ENCODE results near the gene GTPBP6.
"Not testable (repeated sequence)": the region's sequence is repeated elsewhere in the genome, so short reads cannot be mapped to it uniquely, and the experiment has no call there.

GTPBP6 gene

DNA sequence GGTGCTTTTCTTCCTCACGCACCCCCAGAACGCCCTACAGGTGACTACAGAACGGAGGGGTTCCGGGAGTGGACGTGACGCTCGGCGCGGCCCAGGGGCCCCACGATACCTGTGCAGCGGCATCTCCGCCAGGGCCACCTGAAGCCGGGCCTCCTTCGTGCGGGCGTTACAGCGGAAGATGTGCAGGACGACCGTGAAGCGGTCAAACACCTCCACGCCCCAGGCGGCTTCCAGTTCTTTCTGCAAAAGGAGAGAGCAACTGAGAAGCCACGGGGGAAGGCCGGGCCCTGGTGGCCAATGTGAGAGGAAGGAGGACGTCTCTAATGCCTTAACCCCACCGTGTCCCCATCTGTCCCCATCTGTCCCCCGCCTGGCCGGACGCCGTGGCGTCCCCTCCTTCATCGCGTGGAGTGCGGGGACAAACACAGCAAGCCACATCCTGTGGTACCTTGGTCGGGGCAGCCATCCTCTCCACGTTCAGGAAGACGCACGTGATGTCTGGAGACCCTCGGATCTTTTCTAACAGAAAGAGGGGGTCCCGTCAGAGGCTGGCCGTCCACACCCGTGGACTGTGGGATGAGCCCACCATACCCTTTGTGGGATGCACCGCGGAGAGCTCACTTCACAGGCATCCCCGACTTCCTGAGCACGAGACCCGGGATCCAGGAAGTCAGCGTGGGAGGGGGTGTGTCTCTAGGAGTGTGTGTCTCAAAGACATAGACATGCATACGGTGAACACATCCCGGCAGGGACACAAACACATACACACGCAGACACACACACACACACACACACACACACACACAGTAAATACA is 3.6 kb downstream of the GTPBP6 start:
- DNase-seq (ENCODE audit: low spot score in 2 of 2) (no peak), ATAC-seq (replicated peaks; ENCODE audit: extremely low read depth, poor library complexity, severe bottlenecking) (no peak)
- no peaks in the 10 kb centered on the region for H3K27me3 Mint-ChIP-seq
- no peak overlapping the region for H3K4me3 Mint-ChIP-seq
- H3K9me3 Mint-ChIP-seq = no peaks in the 10 kb centered on the region
- H3K27ac Mint-ChIP-seq (ENCODE audit: low read depth) = no peak overlapping the region
- H3K36me3 Mint-ChIP-seq (ENCODE audit: insufficient read depth) = peaks cover 29% of the 10 kb centered on the region
- H3K4me1 Mint-ChIP-seq = peaks cover 8% of the 10 kb centered on the region

DNA sequence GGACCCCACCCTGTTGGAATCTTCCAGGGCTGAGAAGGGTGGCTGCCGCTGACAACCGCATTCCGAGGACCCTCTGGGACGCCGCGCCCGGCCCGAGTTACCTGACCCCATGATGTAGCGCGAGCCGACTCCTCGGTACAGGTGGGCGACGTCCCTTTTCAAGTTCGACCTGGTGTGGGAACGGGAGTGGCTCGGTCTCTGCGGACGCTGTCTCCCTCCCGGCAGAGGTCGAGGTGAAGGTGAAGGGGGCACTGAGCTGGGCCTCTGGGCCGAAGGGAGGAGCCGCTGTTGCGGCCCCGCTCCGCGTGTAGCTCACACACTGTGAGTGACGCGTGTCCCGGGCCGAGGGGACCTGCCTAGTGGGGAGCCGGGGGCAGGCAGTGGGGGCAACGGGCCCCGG is 4.5 kb downstream of the GTPBP6 start:
- no peak overlapping the region for H3K4me3 Mint-ChIP-seq
- peaks cover 36% of the 10 kb centered on the region for H3K36me3 Mint-ChIP-seq (ENCODE audit: insufficient read depth)
- DNase-seq (ENCODE audit: low spot score in 2 of 2) (no peak), ATAC-seq (replicated peaks; ENCODE audit: extremely low read depth, poor library complexity, severe bottlenecking) (no peak)
- peaks cover 8% of the 10 kb centered on the region for H3K4me1 Mint-ChIP-seq
- no peaks in the 10 kb centered on the region for H3K27me3 Mint-ChIP-seq
- H3K27ac Mint-ChIP-seq (ENCODE audit: low read depth) = no peak overlapping the region
- H3K9me3 Mint-ChIP-seq = no peaks in the 10 kb centered on the region

DNA sequence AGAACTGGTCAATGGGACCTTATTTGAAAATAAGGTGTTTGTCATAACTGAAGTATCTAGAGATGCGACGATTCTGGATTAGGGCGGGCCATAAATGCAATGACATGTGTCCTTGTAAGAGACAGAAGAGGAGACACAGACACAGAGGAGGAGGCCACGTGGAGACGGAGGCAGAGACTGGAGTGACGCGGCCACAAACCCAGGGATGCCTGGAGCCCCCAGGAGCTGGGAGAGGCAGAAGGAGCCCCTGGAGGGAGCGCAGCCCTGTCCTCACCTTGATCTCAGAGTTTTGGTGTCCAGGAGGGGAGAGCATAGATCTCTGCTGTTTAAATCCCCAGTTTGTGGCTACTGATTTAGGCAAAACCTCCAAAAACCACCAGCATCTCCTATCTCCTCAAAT is 5.0 kb downstream of the GTPBP6 start:
- Mint-ChIP-seq H3K4me1 (peaks cover 8% of the 10 kb centered on the region), H3K27ac (ENCODE audit: low read depth) (no peak overlapping the region), H3K36me3 (ENCODE audit: insufficient read depth) (peaks cover 35% of the 10 kb centered on the region), H3K27me3 (no peaks in the 10 kb centered on the region), H3K9me3 (no peaks in the 10 kb centered on the region), H3K4me3 (no peak overlapping the region)
- no peak for DNase-seq (ENCODE audit: low spot score in 2 of 2)
- ATAC-seq (replicated peaks; ENCODE audit: extremely low read depth, poor library complexity, severe bottlenecking) = no peak

DNA sequence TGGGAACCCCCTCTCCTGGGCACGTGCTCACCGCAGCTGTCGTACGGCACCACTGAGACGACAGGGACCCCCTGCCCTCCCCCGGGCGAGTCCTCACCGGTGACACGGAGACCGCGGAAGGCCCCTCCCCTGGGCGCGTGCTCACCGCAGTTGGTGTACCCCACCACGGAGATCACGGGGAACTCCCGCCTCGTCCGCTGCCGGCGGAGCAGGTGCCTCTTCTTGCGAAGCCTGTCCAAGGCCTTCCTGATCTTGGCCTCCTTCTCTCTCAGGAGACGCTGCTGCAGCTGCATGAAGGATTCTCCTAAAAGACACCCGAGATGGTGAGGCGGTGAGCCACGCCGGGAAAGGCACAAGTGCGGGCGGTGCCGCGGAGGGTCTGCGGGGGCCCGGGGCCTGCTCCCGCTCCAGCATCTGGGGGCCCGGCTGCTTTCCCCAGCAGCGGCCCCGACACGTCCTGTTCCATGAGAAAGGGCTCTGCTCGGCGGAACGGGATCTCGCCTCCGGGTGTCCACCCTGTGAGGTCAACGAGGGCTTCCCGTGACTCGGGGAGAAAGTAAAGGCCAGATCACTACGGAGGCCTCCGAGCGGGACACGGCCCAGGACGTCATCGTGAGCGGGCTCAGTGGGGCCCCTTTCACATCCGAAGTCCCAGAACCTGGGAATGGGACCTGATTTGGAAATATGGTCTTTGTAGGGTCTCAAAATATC is 5.8 kb downstream of the GTPBP6 start:
- no peaks in the 10 kb centered on the region for H3K9me3 Mint-ChIP-seq
- peak overlapping the region; percentile 26 for H3K27ac Mint-ChIP-seq (ENCODE audit: low read depth)
- H3K4me1 Mint-ChIP-seq = peaks cover 3% of the 10 kb centered on the region
- peaks cover 34% of the 10 kb centered on the region for H3K36me3 Mint-ChIP-seq (ENCODE audit: insufficient read depth)
- no peak for DNase-seq (ENCODE audit: low spot score in 2 of 2)
- H3K27me3 Mint-ChIP-seq = no peaks in the 10 kb centered on the region
- ATAC-seq (replicated peaks; ENCODE audit: extremely low read depth, poor library complexity, severe bottlenecking) = no peak
- H3K4me3 Mint-ChIP-seq = no peak overlapping the region

DNA sequence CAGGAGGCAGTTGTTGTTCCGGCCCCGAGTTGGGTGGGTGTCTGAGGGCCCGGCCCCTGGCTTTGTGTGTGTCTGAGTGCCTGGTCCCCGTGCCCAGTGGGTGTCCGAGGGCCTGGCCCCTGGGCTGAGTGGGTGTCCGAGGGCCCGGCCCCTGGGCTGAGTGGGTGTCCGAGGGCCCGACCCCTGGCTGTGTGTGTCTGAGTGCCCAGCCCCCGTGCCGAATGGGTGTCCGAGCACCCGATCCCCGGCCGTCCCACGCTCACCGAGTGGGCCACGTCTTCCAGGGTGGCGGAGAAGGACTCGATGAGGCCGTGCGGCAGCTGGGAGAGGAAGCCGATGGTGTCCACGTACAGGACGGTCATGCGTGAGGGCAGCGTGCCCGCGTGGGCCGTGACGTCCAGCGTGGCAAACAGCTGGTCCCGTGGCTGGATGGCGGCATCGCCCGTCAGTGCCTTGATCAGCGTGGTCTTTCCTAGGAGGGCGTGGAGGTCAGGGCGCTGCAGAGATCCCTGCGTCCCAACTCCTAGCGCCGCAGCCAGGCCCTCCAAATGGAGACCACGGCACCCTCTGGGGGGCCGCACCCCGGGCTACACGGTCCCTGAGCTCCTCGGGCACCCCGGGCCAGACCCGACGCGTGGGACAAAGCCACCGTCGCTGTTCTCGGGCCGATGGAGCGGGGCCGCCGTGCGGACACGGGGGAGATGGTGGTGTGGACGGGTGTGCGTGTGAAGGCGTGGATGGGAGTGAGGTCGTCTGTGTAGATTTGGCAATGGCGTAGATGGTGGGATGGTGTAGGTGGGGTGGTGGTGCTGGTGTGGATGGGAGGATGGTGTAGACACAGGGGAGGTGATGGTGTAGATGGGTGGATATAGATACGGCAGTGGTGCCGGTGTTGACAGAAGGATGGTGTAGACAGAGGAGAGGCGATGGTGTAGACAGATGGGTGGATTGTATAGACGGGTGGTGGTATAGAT is 7.2 kb downstream of the GTPBP6 start:
- DNase-seq (ENCODE audit: low spot score in 2 of 2) (no peak), ATAC-seq (replicated peaks; ENCODE audit: extremely low read depth, poor library complexity, severe bottlenecking) (no peak)
- H3K9me3 Mint-ChIP-seq = no peaks in the 10 kb centered on the region
- H3K27ac Mint-ChIP-seq (ENCODE audit: low read depth) = peak overlapping the region; percentile 26
- no peak overlapping the region for H3K4me3 Mint-ChIP-seq
- no peaks in the 10 kb centered on the region for H3K4me1 Mint-ChIP-seq
- H3K27me3 Mint-ChIP-seq = no peaks in the 10 kb centered on the region
- peaks cover 42% of the 10 kb centered on the region for H3K36me3 Mint-ChIP-seq (ENCODE audit: insufficient read depth)

DNA sequence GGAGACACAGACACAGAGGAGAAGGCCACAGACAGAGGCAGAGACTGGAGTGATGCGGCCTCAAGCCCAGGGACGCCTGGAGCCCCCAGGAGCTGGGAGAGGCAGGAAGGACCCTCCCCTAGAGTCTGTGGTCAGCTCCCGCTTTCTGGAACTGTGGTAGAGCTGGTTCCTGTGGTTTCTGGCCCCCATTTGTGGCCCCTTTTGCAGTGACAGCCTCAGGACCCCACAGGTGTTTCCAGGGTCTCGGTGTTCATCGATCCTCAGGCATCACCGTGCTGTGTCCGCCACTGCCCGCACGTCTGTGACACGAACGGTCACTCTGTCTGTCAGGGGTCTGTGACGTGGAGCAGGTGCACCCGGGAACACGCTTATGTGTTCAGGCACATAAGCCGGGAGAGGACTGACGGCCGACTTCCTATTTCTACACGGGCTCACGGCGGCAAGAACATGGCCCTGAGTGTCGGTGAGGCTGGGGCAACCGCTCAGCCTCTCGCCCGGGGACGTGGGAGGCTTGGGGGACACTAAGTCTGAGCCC is 7.9 kb downstream of the GTPBP6 start:
- no peak overlapping the region for H3K27ac Mint-ChIP-seq (ENCODE audit: low read depth)
- H3K27me3 Mint-ChIP-seq = no peaks in the 10 kb centered on the region
- H3K4me3 Mint-ChIP-seq = no peak overlapping the region

DNA sequence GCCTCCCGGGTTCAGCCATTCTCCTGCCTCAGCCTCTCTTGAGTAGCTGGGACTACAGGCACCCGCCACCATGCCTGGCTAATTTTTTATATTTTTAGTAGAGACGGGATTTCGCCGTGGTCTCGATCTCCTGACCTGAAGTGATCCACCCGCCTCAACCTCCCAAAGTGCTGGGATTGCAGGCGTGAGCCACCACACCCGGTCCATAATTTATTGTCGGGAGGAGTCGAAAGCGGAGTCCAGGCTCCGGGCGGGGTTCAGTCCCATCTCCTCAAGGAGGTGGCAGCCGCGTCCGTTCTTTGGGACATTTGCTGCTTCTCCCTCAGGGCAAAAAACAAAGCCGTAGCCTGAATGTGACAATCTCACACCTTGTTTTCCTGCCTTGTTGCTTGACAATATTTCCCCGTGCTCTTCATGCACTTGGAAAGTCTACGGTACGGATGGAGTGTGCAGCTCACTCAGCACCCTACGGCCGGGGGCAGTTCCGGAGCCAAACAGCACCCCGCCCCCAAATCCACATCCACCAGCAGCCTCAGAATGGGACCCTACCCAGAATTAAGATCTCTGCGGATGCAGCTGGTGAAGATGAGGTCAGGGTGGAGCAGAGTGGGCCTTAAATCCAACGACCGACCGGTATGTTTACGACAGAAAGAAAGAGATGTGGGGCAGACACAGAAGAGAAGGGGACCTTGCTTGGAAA is 9.6 kb downstream of the GTPBP6 start:
- ATAC-seq (replicated peaks; ENCODE audit: extremely low read depth, poor library complexity, severe bottlenecking) (no peak), DNase-seq (ENCODE audit: low spot score in 2 of 2) (no peak)
- no peak overlapping the region for H3K4me3 Mint-ChIP-seq
- no peaks in the 10 kb centered on the region for H3K4me1 Mint-ChIP-seq
- no peaks in the 10 kb centered on the region for H3K9me3 Mint-ChIP-seq
- peaks cover 65% of the 10 kb centered on the region for H3K36me3 Mint-ChIP-seq (ENCODE audit: insufficient read depth)
- no peak overlapping the region for H3K27ac Mint-ChIP-seq (ENCODE audit: low read depth)
- H3K27me3 Mint-ChIP-seq = no peaks in the 10 kb centered on the region

More for the DNA sequence above, 7.9 kb downstream of the GTPBP6 start:
- Mint-ChIP-seq H3K4me1 (no peaks in the 10 kb centered on the region), H3K9me3 (no peaks in the 10 kb centered on the region), H3K36me3 (ENCODE audit: insufficient read depth) (peaks cover 49% of the 10 kb centered on the region)
- ATAC-seq (replicated peaks; ENCODE audit: extremely low read depth, poor library complexity, severe bottlenecking) (no peak), DNase-seq (ENCODE audit: low spot score in 2 of 2) (no peak)

DNA sequence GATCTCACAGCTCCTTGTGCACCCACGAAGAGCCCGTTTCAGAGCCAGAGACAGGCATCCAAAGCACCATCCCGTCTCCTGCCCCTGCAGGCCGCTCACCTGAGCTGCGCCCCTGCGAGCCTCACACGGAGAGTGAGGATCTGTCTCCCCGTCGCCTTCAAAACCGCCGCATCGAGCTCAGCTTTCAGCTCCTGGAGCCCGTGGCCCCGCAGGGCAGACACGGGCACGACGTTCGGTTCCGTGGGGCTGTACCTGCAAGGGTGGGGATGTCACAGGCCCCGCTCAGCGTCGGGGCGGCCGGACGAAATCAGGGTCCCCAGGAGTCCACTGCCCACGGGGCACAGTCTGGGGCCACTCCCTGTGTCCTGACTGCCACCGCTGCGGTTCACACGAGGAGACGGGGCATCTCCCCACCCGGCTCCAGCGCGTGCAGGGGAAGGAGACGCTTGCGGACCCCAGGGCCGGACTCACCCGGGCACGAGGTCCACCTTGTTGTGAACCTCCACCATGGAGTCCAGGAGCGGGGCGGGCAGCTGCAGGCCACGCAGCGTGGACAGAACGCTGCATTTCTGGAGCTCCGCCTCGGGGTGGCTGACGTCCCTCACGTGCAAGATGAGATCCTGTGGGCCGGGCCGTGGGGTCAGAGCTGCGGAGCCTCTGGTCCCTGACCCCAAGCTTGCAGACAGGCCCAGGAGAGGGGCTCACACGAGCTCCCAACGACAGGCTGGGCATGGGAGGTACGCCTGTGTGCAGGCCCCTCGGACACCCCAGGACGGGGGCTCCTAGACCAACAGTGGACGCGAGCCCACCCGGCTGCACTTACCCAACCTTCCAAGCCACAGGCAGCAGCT is 11.1 kb downstream of the GTPBP6 start:
- no peak for DNase-seq (ENCODE audit: low spot score in 2 of 2)
- Mint-ChIP-seq H3K4me3 (peak overlapping the region; percentile 20), H3K36me3 (ENCODE audit: insufficient read depth) (peaks cover 69% of the 10 kb centered on the region)

DNA sequence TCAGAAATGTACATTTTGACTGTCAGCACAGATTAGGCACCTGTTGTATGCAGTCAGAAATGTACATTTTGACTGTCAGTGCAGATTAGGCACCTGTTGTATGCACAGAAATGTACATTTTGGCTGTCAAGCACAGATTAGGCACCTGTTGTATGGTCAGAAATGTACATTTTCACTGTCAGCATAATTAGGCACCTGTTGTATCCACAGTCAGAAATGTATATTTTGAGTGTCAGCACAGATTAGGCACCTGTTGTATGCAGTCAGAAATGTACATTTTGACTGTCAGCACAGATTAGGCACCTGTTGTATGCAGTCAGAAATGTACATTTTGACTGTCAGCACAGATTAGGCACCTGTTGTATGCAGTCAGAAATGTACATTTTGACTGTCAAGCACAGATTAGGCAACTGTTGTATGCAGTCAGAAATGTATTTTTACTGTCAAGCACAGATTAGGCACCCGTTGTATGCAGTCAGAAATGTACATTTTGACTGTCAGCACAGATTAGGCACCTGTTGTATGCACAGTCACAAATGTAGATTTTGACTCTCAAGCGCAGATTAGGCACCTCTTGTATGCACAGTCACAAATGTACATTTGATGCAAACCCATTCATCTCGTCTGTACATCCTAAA is 11.9 kb downstream of the GTPBP6 start:
- H3K9me3 Mint-ChIP-seq; H3K27me3 Mint-ChIP-seq; ATAC-seq (replicated peaks; ENCODE audit: extremely low read depth, poor library complexity, severe bottlenecking); DNase-seq (ENCODE audit: low spot score in 2 of 2); H3K4me1 Mint-ChIP-seq; H3K27ac Mint-ChIP-seq (ENCODE audit: low read depth): not testable (repeated sequence)
- Mint-ChIP-seq H3K4me3 (peak overlapping the region; percentile 20), H3K36me3 (ENCODE audit: insufficient read depth) (peaks cover 72% of the 10 kb centered on the region)

More for the DNA sequence above, 11.1 kb downstream of the GTPBP6 start:
- no peak for ATAC-seq (replicated peaks; ENCODE audit: extremely low read depth, poor library complexity, severe bottlenecking)
- H3K27ac Mint-ChIP-seq (ENCODE audit: low read depth) = no peak overlapping the region
- no peaks in the 10 kb centered on the region for H3K4me1 Mint-ChIP-seq
- no peaks in the 10 kb centered on the region for H3K27me3 Mint-ChIP-seq
- no peaks in the 10 kb centered on the region for H3K9me3 Mint-ChIP-seq

DNA sequence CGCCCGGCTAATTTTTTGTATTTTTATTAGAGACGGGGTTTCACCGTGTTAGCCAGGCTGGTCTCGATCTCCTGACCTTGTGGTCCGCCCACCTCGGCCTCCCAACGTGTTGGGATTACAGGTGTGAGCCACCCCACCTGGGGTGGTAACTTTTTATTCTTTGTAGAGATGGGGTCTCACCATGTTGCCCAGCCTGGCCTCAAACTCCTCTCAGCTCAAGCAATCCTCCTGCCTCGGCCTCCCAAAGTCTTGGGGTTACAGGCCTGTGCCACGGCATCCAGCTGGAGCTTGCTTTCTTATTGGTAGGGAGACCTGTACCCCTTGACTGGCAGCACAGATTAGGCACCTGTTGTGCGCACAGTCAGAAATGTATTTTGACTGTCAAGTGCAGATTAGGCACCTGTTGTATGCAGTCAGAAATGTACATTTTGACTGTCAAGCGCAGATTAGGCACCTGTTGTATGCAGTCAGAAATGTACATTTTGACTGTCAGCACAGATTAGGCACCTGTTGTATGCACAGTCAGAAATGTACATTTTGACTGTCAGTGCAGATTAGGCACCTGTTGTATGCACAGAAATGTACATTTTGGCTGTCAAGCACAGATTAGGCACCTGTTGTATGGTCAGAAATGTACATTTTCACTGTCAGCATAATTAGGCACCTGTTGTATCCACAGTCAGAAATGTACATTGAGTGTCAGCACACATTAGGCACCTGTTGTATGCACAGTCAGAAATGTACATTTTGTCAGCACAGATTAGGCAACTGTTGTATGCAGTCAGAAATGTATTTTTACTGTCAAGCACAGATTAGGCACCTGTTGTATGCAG is 12.6 kb downstream of the GTPBP6 start:
- H3K27ac Mint-ChIP-seq (ENCODE audit: low read depth) = peak overlapping the region; percentile 82
- not testable (repeated sequence) for ATAC-seq (replicated peaks; ENCODE audit: extremely low read depth, poor library complexity, severe bottlenecking)

More for the DNA sequence above, 12.6 kb downstream of the GTPBP6 start:
- DNase-seq (ENCODE audit: low spot score in 2 of 2); H3K4me3 Mint-ChIP-seq; H3K27me3 Mint-ChIP-seq; H3K4me1 Mint-ChIP-seq; H3K9me3 Mint-ChIP-seq: not testable (repeated sequence)
- H3K36me3 Mint-ChIP-seq (ENCODE audit: insufficient read depth) = peaks cover 78% of the 10 kb centered on the region

Measured in central memory CD8-positive, alpha-beta T cell (primary cell).